EH (cell line): ENCODE data around the gene ANKRD65.
"Not testable (repeated sequence)": the region's sequence is repeated elsewhere in the genome, so short reads cannot be mapped to it uniquely, and the experiment has no call there.

Experiments
- DNase-seq: peaks from one replicate; pipeline ENCODE4 v3.0.0-alpha.2; 2015; ENCODE audit warnings: low read depth

Gene ANKRD65

GRCh38 chr1:1370094-1370493, 51.0 kb downstream of the ANKRD65 start:
- DNase-seq: not testable (repeated sequence)
